GM12873 (cell line): ENCODE measurements around the gene POMT2.

Experiments
- TF ChIP-seq, protein P1 (sequence below): IDR thresholded peaks from 2 replicates; pipeline ENCODE4 v1.5.1; 2012; ENCODE audit warnings: low read depth, mild to moderate bottlenecking, moderate library complexity, low read length, control low read depth; ENCODE audit not compliant: insufficient read depth; ENCODE audit errors: missing control alignments

The POMT2 gene

DNA sequence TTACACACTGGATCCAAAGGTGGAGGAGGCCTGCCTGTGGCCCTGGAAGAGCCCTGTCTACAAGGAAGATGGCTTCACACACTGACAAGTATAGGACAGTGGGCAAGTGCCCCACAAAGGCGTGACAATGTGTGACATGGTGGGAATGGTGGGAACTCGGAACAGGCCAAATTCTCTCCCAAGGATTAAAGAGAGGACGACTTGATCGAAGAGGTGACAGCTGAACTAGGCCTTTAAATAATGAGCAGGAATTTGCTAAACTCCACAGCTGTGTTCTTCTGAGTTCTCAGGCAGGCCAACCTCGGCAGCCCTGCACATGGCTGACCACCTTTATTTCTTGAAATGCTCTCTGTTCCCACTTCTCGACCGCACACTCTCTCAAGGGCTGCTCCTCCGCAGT lies 23.8 kb downstream of the POMT2 start:
- TF ChIP-seq, protein P1, sequence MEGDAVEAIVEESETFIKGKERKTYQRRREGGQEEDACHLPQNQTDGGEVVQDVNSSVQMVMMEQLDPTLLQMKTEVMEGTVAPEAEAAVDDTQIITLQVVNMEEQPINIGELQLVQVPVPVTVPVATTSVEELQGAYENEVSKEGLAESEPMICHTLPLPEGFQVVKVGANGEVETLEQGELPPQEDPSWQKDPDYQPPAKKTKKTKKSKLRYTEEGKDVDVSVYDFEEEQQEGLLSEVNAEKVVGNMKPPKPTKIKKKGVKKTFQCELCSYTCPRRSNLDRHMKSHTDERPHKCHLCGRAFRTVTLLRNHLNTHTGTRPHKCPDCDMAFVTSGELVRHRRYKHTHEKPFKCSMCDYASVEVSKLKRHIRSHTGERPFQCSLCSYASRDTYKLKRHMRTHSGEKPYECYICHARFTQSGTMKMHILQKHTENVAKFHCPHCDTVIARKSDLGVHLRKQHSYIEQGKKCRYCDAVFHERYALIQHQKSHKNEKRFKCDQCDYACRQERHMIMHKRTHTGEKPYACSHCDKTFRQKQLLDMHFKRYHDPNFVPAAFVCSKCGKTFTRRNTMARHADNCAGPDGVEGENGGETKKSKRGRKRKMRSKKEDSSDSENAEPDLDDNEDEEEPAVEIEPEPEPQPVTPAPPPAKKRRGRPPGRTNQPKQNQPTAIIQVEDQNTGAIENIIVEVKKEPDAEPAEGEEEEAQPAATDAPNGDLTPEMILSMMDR: no peak

DNA sequence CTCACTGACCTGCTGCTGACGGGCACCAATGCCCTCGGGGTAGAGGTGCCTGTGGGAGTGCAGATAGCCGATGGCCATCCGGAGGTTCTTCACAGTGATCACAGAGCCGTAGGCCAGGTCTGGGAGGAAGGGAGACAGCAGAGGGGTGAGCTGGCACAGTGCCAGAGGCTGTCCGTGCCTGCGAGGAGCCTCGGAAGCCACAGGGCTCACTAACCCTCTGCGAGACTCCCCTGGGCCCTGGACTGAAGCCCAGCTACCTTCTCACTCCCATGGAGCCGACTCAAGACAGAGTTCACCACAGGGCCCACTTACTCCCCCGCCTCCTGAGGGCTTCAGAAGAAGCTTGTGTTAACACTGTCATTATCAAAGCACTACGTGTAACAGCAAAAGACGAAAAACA lies 24.5 kb downstream of the POMT2 start:
- TF ChIP-seq, protein P1: no peak

DNA sequence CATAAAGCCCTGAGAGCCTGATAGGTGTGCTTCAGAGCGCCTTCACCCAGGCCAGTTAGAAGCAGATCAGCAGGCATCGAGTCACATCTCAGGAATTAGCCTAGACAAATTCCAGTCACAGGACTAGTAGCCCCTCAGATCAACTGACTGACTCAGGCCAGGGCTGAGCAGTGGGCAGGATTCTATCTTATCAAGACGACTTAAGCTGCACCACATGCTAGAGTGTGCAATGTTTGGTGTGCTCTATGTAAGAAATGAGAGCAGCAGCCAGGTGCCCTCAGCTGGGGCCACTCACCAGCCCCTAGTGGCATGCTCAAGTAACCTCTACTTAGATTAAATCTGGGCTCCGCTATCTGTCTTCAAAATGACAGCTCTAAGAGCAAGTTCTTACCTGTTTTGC lies 30.0 kb downstream of the POMT2 start:
- TF ChIP-seq, protein P1: peak; percentile 25

DNA sequence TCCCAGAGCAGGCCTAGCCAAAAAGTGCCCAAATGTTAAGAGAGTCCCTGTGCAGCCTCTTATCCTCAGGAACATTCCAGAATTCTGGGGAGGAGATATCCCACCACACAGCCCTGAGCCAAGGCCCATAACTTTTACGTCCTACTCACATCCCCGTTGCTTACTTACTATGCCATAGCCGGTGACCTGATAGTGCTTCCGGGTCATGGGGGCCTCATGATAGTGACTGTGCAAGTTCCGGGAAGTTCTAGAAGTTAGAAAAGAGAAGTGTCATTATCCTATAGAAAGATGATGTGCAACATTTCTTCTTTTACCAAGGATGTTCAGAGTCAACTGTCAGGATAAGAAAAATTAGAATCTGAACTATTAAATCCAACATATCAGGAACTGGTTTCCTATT lies 34.1 kb downstream of the POMT2 start:
- TF ChIP-seq, protein P1: no peak

DNA sequence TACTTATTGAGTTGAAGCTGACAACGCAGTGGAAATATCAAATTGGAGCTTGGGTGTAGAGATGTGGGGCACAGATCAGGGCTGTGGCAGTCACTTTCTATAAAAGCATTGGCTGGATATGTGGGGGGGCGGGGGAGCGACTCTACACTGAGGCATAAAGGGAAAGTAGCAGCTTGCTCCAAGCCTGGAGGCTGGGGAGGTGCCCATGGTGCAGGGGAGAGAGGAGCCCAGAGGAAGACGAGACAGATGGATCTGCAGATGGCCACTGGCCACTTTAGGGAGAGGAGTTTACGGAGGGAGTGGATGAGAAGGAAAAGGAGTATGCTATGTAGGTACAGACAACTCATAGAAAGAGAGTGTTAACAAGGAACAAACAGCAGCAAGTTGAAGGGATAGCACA lies 36.2 kb downstream of the POMT2 start:
- TF ChIP-seq, protein P1: no peak

DNA sequence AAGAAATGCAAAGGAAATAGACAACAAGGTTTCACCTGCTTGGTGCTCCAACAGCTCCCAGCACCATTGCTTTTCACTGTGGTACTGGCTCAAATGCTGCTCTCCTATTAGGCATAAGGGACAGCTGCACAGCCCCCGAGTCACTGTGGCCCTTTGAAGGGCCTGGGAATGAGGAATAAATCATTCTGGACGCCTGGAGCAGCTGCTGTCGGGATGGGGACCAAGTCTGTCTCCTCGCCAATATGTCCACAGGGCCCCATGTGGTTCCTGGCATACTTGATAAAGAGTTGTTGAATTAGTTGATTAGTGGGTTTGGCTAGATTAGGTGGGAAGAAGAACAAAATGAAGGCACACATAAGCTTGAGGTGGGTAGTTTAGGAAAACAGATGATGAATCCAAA lies 36.6 kb downstream of the POMT2 start:
- TF ChIP-seq, protein P1: no peak

DNA sequence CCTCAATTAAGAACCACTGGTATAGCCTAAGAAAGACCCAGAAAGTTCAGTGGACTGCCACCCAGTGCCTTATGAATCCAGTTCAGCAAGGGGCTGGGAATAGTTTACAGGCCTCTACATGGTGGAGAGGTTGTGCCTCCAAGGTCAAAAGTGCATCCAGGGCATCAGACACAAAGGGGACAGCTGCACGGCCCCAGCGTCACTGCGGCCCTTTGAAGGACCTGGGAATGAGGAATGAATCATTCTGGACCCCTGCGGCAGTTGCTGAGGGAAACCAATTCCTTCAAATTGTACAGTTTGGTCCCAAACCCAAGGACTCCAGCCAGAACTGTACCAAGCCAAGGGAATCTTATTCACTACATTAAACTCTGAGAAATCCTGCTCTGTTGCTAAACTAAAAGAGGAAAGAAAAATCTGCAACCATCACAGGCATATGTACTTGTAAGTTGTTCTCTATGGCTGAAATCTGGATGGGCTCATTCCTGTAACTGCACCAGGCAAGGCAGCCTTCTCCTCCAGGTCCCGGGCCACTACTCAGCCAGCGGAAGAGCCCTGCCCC lies 38.8 kb downstream of the POMT2 start:
- TF ChIP-seq, protein P1: no peak
